Hematopoietic multipotent progenitor cell treated with erythropoietin and hydrocortisone succinate and interleukin-3 and kit ligand, for 4 days (in vitro differentiated cells): ENCODE data around the gene SPDYE4.
A peak's percentile ranks its signal among the peaks of the same experiment; 100 is the strongest.

ENCODE experiments used
- DNase-seq: peaks from one replicate; pipeline ENCODE4 v3.0.0-alpha.2; 2015

Gene SPDYE4

DNA sequence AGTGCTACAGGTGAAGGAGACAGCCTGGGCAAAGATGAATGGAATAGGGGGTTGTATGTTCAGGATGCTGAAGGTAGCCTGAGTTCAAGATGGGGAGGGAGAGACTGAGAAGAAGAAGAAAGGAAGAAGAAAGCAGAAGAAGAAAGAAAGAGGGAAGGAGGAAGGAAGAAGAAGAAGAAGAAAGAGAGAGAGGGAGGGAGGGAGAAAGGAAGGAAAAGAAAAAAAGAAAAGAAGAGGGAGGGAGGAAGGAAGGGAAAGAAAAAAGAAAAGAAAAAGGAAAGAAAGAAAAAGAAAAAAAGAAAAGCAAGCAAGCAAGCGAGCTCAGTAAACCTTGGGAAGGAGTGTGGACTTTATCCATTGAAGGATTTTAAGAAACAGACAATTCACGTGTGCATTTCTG is 21.6 kb downstream of the SPDYE4 start:
- no peak for DNase-seq

DNA sequence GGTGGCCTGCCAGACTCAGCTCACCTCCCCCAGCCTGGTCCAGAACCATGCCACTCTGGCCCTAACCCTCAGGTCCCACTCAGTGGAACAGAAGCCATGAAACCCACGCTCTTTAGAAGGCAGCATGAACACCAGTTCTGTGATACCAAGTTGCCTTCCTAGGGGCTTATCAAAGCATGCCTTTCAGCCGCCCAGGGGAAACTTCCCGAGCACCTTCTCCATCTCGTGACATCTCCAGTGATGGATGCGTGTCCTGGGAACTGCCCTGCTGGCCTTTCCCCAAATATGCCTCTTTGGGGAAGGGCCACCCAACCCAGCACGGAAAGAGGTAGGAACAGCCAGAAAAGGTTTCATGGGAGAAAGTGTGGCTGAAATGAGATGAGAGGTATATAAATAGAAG is 22.0 kb downstream of the SPDYE4 start:
- DNase-seq = no peak

DNA sequence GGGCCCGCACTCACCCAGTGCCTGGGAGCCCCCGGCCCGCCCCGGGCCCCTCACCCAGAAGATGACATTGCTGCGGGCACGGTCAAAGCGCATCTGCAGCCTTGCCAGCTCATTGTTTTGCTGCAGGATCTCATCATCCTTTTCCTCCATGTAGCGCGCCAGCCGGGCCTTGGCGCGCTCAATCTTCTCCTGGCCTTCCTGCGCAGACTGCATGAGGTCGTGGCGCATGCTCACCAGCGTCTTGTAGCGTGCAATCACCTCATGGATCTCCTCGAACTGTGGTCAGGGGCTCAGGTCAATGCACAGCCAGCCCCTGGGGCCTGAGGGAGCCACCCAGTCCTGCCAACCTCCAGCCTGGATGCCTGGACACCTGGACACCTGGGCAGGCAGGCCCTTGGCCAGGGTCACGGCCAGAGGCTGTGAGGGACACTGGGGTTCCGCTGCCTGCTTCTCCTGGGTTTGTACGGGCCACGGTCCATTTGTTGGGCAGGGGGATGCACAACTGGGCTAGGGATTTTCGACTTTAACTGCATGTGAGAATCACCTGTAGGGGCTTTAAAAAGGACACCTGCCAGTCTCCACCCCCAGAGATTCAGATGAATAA is 22.9 kb downstream of the SPDYE4 start:
- DNase-seq = no peak

DNA sequence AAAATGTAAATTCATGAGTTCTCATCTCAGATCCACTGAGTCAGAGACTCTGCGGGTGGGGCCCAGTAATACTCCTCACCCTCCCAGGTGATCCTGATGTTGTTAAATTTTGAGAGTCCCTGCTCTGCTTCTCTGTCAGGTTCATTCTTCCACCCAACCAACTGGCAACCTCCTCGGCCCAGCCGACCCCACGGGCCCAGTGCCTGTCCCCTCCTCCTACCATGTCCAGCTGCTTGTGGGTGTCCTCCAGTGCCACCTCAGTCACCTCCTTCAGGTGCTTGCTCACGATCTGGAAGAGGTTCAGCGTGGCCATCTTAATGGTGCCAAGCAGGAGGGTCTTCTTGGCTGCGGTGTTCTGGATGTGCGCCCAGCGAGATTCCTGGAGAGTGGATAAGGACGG is 23.5 kb downstream of the SPDYE4 start:
- no peak for DNase-seq

DNA sequence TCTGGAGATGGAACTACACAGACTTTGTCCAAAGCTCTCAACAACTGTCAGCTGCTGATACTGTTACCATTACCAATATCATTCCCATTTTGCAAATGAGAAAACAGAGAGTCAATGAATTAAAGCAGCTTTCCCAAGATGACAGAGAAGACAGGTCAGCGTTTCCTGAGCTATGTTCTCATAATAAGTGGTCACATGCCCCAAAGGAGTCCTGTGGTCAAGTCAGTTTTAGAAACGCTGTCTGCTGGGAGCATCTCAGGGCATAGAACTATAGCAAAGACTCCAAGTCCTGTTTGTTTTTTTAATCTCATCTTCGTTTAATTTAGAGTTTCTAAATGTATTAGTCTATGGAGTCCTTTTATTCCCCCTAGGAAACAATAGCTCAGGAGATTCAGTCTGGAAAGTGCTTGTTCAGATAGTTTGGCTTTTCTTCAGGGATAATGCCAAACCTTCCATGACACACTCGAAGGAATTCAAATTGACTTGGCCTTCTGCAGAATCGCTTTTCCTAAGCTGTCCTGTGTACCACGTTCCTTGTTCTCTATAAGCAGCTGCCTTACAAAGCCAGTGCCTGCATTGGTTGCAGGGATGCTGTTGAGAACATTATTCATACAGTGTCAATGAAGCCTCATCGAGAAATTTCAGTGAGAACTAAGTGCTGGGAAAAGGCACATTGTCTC is 25.8 kb downstream of the SPDYE4 start:
- no peak for DNase-seq

DNA sequence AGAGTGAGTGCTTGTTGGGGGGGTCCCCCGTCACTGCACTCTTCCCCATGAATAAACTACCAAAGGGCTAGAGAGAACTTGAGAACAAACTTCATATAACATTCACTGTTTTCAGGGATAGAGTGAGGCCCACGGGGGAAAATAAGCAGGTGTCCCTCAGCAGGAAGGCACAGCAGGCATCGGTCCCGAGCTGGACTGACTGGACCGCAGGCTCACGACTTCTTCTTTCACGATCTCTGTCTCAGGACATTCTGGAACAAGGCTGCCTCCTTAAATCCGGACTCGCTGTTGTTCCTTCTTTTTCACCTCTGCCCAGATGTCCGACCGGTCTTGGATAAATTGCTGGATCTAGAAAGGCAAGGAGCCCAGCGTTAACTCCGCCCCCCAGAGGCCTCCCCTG is 28.5 kb downstream of the SPDYE4 start:
- DNase-seq = no peak

DNA sequence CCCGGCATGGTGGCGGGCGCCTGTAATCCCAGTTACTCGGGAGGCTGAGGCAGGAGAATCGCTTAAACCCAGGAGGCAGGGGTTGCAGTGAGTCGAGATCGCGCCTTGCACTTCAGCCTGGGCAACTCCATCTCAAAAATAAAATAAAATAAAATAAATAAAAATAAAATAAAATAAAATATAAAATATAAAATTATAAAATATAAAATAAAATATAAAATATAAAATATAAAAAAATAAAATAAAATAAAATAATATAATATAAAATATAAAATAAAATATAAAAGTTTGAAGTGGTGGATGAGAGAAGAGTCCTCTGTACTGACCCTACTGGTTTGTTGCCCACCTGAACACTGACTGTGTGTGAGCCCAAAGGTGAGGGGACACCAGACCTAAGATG is 28.9 kb downstream of the SPDYE4 start:
- no peak for DNase-seq

DNA sequence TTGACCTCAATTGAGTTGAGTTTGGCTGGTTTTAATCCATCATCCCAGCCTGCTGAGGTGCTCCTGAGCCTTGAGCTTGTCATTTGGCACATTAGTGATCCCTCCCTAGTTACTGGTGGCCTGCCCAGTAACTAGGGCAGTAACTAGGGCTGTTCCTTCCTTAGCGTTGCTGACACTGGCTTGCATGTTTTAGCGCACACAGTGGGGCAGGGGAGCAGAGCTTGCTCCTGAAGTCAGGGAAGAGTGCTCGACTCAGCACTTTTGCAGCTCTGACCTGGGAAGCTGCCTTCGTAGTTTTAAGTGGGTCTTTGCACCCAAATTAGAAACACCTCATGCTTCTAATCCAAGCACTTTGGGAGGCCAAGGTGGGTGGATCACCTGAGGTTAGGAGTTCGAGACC is 29.4 kb downstream of the SPDYE4 start:
- no peak for DNase-seq

DNA sequence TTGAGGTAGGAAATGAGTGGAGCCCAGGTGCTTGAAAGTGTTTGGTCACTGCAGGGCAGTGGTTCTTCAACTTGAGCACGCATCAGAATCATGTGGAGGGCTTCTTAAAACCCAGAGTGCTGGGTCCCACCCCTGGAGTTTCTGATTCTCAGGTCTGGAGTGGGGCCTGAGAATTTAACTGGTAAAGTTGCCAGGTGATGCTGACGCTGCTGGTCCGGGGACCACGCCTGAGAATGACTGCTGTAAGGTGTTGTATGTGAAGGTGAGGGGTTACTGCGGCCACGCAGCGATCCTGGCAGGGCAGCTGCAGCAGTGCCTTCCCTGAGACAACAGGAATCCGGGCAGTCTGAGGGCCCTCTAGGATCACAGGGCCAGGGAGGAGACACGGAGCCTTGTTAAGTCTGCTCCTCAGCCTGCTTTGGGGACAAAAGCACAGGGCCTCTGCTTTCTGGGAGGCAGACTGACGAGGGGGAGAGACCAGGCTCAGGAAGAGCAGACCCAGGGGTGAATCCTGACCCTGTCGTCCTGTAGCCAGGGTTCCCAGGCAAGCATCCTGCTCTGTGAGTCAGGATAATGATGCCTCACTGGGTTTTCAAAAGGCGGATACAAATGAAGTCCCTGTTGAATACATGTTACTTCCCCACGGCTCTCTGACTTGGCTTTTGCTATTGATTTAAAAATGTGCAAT is 30.0 kb downstream of the SPDYE4 start:
- DNase-seq = no peak

DNA sequence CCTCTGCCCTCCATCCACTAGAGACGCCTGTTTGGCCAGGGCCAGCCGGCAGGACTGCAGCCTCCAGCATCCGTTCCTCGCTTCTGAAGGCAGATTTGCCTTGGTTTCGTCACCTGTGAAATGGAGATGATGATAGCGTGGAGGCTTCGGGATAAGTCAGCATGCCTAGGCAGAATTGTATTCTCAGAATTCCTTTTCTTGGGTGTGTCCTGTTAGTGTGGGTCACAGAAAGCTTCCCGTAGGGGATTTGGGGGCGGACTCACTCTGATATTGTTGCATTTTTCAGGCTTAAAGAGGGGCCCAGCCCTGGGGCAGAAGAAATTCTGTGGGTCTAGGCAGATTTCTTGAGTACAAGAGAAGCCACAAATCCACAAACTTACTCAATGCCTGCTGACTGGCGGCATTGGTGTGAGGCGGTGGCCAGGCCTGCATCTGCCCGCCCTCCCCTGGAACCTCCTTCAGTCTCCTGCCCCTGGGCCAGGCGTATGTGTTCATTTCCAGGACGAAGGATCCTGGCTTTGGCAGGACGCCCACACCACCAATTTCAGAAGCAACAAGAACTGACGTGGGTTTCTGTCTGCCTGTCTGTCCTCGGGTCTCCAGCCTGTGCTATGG is 31.3 kb downstream of the SPDYE4 start:
- peak; percentile 66 for DNase-seq

DNA sequence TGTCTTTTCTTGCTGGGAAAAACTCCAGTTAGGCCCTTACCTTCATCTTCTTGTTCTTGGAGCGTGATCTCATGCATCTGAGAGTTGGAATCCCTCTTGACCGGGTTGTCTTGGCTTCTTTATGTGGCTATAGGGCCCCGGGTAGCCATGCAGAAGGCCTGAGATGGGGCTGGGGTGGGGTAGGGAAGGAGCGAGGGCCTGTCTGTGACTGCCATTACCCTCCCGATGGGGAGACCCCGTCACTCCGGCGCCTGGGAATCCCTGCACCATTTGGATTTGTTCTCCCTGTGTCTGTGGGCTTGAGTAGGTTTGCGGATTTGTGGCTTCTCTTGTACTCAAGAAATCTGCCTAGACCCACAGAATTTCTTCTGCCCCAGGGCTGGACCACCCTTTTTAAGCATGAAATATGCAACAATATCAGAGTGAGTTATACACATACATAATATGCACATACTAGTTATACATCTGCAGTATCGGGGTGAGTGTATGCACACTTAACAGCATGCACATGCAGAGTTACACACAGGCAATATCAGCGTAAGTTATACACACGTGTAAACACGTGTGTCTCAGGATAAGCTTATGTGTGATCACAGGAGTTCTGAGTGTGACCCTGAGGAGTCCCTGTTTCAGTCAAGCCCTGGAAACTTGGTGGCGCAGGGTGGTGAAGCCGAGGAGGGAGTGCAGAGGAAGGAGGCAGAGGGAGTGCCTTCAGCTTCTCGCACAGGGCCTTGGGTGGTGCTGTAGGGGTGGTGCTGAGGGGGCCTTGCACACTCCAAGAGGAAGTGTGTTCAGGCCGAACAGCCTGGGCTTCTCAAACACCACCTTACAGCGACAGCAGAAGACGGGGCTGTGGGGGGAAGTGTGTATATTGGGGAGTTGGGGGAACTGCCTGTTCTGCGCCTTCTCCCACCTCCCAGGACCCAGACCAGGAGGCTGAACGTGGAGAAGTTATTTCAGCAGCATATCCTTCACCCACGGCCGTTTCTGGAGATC is 32.2 kb downstream of the SPDYE4 start:
- peak; percentile 76 for DNase-seq

DNA sequence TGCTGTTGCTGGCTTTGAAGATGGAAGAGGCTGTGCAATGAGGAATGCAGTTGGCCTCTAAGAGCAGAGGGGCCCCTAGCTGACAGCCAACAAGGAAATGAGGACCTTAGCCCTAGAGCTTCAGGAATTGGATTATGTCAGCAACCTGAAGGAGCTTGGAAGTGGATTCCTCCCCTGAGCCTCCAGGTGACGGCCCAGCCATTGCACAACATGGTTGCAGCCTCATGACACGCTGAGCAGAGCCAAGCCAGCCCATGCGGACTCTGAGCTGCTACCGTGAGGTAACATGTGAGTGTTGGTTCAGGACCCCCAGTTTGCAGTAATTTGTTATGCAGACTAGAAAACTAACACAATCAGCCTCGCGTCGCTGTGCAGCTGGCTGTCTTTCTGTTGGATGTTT is 33.9 kb downstream of the SPDYE4 start:
- no peak for DNase-seq

DNA sequence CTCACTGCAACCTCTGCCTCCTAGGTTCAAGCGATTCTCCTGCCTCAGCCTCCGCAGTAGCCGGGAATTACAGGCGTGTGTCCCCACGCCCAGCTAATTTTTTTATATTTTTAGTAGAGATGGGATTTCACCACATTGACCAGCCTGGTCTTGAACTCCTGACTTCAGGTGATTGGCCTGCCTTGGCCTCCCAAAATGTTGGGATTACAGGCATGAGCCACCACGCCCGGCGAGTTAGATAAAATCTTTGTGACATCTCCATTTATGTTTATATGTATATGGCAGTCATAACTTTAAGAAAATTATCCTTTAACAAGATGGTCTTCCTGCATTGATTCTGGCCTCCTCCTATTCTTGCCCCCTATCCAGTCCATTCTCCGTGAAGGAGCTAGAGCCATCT is 37.8 kb downstream of the SPDYE4 start:
- no peak for DNase-seq

DNA sequence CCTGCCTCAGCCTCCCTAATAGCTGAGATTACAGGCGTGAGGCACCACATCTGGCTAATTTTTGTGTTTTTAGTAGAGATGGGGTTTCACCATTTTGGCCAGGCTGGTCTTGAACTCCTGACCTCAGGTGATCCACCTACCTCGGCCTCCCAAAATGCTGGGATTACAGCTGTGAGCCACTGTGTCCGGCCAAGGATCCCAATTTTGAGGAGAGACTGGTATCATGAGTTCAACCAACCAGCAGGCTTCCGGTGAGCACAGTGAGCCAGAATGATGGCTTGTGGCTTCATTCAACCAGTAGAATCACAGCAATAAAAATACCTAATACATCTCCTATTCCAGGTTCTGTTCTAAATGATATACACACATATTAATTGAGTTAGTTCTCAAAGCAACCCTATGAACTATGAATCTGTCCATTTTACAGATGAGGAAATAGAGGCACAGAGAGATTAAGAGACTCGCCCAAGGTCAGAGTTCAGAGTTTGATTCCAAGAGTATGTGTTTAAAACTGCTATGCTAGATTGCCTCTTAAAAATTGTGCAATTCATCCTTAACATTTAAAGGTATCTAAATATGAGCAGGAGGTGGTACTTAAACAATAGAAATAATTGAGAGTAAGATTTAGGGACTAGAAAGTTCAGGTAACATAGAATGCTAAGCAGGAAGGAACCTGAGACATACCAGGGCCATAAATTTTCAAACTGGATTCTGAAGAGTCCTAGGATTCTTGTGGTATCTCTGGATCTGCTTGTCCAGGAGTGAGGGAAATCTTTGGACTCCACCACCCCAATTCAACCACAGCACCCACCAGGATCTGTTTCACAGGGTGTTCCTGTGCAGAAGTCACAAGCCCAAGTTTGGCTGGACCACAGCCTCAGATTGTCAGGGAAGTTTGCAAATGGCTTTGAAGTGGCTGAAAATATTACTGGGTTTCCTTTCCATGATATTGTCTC is 38.8 kb downstream of the SPDYE4 start:
- no peak for DNase-seq

DNA sequence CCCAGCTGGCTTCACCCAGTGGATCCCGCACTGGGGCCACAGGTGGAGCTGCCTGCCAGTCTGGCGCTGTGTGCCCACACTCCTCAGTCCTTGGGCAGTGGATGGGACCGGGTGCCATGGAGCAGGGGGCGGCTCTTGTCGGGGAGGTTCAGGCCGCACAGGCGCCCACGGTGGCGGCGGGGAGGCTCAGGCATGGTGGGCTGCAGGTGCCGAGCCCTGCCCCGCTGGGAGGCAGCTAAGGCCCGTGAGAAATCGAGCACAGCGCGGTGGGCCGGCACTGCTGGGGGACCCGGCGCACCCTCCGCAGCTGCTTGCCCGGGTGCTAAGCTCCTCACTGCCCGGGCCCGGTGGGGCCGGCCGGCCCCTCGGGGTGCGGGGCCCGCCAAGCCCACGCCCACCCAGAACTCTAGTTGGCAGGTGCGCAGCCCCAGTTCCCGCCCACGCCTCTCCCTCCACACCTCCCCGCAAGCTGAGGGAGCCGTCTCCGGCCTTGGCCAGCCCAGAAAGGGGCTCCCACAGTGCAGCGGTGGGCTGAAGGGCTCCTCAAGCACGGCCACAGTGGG is 40.3 kb downstream of the SPDYE4 start:
- DNase-seq = no peak

DNA sequence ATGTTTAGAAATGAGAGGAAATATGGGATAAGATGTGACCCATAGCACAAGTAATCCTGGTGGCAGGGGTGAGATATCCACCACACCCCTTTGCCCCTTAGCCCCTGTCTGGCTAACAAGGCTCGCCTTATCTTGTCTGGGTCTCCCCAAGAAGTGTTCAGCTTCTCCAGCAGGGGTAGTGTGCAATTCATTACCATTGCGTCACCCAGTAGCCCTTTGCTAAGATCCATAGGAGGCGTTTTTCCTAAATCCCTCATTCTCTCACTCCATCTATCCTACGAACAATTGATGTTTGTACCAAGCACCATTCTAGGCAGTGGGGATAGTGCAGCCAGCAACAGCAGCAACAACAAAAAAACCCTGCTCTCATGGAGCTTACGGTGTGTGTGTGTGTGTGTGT is 44.5 kb downstream of the SPDYE4 start:
- peak; percentile 31 for DNase-seq

DNA sequence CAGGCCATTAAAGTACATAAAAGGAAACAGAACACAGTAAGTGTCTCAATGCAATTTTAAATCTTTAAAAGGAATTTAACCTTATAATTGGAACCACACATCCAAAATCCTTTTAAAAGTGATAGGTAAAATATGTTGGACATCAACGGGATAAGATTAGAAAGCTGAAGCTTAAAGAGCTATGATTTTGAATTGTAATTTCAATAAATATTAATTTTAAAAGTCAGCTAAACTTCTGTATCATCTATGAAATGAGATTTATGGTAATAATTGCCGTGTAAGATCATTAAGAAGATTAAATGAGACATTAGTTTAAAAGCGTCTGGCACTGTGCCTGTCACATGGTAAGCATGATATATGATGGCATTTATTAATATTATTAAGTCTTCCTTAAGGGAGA is 45.0 kb downstream of the SPDYE4 start:
- no peak for DNase-seq

DNA sequence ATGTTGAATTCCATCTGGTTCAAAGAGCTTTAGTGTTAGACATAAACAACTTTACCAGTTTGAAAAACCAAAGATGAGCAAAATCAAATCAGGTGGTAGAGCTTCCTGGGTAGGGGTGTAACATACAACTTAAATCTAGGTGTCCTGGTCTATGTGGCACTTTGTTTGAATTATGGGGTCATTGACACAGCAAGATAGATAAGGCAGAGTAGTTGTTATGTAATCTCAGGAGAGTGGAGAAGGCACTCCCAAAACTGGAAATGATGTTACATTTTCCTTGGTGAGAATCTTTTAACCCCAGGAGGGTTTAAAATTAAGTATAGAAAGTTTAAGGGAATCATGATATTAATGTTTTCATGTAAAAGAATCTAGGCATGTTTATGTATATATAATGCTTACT is 45.6 kb downstream of the SPDYE4 start:
- DNase-seq = no peak

DNA sequence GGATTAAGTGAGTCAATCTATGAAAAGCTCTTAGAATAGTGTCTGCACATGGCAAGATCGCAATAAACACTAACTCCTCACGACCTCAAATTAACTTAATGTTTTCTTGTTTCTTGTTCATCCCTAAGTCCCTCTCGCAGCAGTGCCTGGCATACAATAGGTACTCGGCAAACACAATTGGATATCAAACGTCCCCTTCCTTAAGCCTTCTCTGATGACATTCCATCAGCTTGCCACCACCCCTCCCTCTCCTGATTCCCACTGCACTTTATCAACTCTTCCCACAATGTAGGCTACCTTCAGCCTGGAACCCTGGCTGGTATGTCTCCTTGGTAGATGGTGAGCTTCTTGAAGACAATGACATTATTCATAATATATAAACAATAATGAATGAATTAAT is 47.1 kb downstream of the SPDYE4 start:
- DNase-seq = no peak

DNA sequence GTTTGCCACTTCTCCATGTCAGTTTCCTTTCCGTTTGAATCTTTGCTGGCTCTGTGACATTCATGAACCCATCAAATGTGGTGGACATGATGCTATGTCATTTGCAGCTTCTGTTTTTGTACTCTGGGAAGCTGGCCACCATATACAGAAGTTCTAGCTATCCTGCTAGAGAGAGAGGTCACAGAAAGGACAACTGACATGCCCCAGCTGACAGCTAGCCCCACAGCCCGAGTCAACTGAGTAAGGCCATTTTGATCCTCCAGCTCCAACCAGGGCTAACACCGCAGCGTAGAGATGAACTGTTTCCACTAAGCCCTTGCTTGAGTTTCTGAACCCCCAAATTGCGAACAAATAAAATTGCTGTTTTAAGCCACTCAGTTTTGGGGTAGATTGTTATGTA is 47.5 kb downstream of the SPDYE4 start:
- no peak for DNase-seq

DNA sequence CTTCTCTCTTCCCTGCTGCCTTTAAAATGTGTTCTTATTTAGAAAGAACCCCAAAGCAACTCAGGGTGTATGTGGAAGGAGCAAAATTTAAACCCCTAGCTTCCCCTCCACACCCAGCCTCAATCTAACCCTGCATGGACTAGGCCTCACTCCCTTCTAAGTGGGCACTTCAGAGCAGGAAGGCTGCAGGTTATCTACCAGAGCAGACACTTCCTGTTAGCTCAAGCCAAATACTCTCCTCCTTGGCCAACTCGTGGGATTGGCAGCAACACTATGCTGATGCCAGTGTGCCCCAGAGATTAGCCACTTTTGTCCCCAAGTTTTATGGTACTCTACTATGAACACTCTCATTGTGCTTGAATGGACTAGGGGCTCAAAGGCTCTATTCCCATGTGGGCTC is 49.3 kb downstream of the SPDYE4 start:
- peak; percentile 97 for DNase-seq
